Measurements from ENCODE around the gene GRHL1.
"Not testable (repeated sequence)": the region's sequence is repeated elsewhere in the genome, so short reads cannot be mapped to it uniquely, and the experiment has no call there.

Gene GRHL1

GRCh38 chr2:9998916-9999654, 47.6 kb downstream of the GRHL1 start:
- DNase-seq = no peak

- DNase-seq = no peak
Measured at GRCh38 chr2:9999693-10000092, 48.2 kb downstream of the GRHL1 start.

DNA sequence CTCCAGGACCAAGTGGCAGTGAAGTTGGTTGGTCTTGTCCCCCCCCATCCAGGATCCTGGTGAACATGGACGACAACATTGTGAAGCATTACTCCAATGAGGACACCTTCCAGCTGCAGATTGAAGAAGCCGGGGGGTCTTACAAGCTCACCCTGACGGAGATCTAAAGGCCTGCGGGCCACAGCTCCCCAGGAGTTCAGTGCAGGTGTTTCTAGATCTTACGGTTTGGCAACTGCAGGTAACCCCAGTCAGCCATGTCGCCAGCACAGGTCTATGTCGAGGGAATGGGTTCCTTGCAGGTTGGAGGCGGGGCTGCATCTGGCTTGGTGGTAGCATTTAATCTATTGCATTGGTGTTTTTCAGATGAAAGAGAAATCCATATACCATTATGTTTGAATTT, 49.0 kb downstream of the GRHL1 start:
- DNase-seq = no peak

GRCh38 chr2:10001586-10001985, 50.1 kb downstream of the GRHL1 start:
- DNase-seq = no peak

GRCh38 chr2:10002109-10002508, 50.6 kb downstream of the GRHL1 start:
- DNase-seq = no peak

DNA sequence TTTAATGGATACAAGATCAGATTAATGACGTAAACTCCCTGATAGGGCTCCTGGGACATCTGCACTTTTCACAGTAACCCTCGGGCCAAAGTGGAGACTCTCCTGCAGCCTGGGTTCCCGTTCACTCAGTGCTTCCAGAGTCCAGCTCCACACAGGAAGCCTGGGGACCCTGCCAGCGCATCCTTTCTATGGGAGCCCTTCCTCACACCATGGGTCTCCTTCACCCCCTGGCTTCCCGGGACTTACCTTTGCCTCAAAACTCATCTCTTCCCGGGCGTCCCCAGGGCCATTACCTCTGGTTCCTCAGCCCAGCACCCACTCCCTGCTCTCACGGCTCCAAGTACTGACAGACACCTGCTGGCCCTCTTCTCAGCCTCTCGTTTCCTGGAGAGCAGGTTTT, 51.2 kb downstream of the GRHL1 start:
- no peak for DNase-seq

GRCh38 chr2:10003206-10004125, 52.0 kb downstream of the GRHL1 start:
- no peak for DNase-seq

DNA sequence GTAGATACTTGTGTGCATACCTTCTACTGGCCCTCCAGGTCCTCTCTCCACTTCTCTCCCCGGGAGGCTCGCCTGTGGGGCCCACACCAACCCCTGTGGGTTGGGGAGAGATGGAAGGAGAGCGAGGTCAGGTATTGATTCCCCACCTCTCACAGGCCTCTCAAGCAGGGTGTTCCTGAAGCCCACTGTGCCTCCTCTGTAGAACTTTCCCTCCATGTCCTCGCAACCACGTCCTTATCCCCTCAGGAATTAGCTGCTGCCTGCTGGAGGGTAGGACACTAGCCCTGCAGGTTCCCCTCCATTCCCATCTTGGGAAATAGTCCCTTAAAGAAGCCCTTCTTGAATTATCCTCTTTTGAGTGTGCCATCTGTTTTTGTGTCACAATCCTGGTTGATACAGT, 52.9 kb downstream of the GRHL1 start:
- DNase-seq = no peak

DNA sequence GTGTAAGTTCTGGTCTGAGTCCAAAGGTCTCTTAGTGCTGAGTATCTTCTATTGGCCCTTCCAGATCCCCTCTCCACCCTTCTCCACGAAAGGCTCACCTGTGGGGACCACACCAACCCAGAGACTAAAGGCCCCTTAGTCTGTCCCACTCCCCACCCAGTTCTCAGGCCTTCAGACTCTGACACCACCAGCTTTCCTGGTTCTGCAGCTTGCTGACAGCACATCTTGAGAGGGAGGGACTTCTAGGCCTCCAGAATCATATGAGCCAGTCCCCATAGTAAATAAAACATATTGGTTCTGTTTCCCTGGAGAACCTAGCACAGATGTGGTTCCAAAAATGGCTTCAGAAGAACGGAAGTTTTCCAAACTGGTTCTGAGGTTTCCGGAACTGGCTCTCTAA, 53.3 kb downstream of the GRHL1 start:
- DNase-seq = no peak

DNA sequence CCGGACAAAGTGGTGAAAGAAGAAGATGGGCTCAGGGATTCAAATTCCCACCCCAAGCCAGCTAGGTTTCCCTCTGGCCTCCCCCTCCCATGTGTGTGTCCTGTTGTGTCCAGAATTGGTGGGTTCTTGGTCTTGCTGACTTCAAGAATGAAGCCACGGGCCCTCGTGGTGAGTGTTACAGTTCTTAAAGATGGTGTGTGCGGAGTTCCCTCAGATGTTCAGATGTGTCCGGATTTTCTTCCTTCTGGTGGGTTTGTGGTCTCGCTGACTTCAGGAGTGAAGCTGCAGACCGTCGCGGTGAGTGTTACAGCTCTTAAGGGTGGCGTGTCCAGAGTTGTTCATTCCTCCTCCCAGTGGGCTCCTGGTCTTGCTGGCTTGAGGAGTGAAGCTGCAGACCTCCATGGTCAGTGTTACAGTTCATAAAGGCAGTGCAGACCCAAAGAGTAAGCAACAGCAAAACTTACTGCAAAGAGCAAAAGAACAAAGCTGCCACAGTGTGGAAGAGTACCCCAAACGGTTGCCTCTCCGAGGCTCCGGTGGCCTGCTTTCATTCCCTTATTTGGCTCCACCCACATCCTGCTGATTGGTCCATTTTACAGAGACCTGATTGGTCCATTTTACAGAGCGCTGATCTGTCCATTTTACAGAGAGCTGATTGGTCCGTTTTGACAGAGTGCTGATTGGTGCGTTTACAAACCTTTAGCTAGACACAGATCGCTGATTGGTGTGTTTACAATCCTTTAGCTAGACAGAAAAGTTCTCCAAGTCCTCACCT, 54.2 kb downstream of the GRHL1 start:
- DNase-seq = no peak

GRCh38 chr2:10006236-10007161, 55.0 kb downstream of the GRHL1 start:
- no peak for DNase-seq

DNA sequence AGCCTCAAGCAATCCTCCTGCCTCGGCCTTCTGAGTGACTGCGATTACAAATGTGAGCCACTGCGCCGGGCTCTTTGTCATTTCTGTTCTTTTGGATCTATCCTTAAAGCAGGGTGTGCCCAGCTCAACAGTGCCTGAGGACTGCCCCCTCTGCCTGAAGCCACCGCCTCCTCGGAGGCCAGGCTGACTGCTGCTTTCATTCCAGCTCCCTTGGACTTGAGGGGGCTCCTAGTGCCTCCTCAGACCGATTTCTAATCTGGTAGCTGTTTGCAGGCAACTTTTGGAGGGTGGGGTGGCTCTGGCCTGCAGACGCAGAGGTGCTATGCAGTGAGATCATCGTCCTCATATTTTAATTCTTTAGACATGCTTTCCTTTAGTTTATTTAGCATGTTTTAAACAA, 55.9 kb downstream of the GRHL1 start:
- no peak for DNase-seq

GRCh38 chr2:10007921-10008808, 56.7 kb downstream of the GRHL1 start:
- DNase-seq = no peak

GRCh38 chr2:10008809-10009176, 57.3 kb downstream of the GRHL1 start:
- no peak for DNase-seq

GRCh38 chr2:10009271-10009810, 57.8 kb downstream of the GRHL1 start:
- DNase-seq = no peak

DNA sequence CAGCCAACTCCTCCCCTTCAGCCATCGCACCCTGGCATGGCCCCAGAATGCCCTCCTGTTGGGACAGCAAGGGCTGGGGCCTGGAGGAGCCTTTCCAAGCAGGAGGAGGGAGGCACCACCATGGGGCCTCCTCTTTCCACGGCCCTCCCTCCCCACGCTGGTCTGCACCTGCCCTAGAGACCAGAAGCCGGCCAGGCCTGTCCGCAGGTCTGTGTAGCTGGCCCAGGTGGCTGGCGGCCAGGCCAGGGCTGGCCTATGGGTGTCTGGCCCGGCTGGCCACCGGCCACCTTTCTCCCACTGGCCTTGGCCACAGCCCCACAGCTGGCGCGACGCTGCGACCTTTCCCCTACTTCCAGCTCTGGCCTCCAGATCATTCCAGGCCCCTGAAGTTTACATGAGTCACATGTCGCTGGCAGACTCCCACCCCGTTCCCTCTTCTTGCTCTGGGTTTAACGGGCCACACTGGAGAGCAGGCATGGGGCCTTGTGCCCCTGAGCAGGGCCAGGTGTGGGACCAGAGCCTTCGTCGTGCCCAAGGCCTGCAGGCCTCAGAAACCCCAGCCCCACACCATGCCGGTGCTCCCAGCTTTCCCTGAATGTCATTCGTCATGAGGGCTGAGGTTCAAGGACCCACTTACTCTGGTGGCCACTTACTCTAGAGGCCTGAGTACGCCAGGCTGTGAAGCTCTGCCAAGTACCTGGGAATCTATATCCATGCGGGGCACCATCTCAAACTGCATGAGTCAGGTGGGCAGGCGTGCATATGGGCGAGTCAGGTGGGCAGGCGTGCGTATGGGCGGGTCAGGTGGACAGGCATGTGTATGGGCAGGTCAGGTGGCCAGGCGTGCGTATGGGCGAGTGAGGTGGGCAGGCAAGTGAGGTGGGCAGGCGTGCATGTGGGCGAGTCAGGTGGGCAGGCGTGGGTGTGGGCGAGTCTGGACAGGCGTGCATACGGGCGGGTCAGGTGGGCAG, 58.6 kb downstream of the GRHL1 start:
- DNase-seq = no peak

DNA sequence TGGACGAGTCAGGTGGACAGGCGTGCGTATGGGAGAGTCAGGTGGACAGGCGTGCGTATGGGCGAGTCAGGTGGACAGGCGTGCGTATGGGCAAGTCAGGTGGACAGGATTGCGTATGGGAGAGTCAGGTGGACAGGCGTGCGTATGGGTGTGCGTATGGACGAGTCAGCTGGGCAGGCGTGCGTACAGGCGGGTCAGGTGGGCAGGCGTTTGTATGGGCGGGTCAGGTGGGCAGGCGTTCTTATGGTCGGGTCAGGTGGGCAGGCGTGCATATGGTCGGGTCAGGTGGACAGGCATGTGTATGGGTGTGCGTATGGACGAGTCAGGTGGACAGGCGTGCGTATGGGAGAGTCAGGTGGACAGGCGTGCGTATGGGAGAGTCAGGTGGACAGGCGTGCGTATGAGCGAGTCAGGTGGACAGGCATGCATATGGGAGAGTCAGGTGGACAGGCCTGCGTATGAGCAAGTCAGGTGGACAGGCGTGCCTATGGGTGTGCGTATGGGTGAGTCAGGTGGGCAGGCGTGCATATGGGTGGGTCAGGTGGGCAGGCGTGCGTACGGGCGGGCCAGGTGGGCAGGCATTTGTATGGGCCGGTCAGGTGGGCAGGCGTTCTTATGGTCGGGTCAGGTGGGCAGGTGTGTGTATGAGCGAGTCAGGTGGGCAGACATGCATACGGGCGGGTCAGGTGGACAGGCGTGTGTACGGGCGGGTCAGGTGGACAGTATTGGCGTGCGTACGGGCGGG, 59.5 kb downstream of the GRHL1 start:
- DNase-seq = not testable (repeated sequence)

DNA sequence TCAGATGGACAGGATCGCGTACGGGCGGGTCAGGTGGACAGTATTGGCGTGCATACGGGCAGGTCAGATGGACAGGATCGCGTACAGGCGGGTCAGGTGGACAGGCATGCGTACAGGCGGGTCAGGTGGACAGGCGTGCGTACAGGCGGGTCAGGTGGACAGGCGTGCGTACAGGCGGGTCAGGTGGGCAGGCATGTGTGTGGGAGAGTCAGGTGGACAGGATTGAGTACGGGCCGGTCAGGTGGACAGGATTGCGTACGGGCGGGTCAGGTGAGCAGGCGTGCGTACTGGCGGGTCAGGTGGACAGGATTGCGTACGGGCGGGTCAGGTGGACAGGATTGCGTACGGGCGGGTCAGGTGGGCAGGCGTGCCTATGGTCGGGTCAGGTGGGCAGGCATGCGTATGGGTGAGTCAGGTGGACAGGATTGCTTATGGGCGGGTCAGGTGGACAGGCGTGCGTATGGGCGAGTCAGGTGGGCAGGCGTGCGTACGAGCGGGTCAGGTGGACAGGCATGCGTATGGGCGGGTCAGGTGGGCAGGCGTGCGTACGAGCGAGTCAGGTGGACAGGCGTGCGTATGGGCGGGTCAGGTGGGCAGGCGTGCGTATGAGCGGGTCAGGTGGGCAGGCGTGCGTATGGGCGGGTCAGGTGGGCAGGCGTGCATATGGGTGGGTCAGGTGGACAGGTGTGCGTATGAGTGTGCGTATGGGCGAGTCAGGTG, 60.3 kb downstream of the GRHL1 start:
- not testable (repeated sequence) for DNase-seq

All from AML-193 (cell line).